B cell (primary cell): ENCODE results near the gene CHST3.

Source experiments
- EZH2 ChIP-seq: IDR thresholded peaks from 2 replicates; pipeline ENCODE4 v1.6.1; 2012; ENCODE audit warnings: borderline replicate concordance, low read depth, mild to moderate bottlenecking, moderate library complexity, low read length; ENCODE audit not compliant: insufficient read depth, poor library complexity, severe bottlenecking
- TF ChIP-seq, protein P1 (sequence below): fragments of 200-600 bp; IDR thresholded peaks from one replicate; pipeline ENCODE4 v1.8.0; 2022; ENCODE audit warnings: antibody characterized with exemption, mild to moderate bottlenecking

DNA sequence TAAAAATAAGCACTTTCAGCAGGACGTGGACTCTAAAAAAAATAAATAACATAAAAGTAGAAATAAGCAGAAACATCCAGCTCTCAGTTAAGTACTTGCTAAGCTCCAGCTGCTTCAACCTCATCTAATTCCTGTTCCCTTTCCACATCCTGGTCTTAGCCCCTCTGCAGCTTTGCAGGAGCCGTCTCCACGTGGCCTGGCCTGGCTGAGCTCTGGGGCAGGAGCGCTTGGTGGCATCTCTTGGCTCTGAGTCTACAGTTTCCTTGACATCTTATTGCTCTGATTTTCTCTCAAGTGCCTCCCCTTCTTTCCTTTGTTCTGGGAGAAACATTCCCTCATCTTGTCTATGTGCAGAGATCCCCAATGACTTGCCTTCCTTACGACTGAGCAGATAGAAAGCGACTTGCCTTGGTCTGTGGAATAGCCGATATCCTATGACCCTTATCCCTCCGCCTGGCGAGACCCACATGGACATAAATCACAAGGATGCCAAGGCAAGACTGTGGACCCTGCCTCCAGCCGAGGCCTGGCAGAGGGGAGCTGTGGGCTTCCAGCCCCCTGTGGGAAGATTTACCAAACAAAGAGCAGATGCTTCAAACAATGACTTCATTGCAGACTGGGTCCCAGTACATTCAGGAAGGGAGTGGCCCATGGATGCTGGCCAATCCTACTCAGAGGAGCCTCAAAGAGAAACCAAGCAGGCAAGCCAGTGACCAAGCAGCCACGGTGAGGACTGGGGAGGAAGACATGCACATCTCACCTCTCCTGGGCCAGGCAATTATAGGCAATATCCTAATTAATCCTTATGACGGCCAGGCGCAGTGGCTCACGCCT lies 62.3 kb downstream of the CHST3 start:
- TF ChIP-seq, protein P1, sequence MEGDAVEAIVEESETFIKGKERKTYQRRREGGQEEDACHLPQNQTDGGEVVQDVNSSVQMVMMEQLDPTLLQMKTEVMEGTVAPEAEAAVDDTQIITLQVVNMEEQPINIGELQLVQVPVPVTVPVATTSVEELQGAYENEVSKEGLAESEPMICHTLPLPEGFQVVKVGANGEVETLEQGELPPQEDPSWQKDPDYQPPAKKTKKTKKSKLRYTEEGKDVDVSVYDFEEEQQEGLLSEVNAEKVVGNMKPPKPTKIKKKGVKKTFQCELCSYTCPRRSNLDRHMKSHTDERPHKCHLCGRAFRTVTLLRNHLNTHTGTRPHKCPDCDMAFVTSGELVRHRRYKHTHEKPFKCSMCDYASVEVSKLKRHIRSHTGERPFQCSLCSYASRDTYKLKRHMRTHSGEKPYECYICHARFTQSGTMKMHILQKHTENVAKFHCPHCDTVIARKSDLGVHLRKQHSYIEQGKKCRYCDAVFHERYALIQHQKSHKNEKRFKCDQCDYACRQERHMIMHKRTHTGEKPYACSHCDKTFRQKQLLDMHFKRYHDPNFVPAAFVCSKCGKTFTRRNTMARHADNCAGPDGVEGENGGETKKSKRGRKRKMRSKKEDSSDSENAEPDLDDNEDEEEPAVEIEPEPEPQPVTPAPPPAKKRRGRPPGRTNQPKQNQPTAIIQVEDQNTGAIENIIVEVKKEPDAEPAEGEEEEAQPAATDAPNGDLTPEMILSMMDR, result no peak
- no peak for TF ChIP-seq EZH2
